Fibroblast of lung (primary cell): Measurements from ENCODE around the gene MYLK3. TPM values are rescaled to one million over a fixed set of nuclear protein-coding genes. Genes with fewer than 3 reads are reported as not detected.

Experiments used
- DNase-seq, 2 donors: peaks; one replicate each; pipeline versions ENCODE4 v3.0.0 to v3.0.0-alpha.2; 2010; ENCODE audit warnings: low read depth in 2 of 2
- H2AFZ ChIP-seq: 2 replicates; pipeline ENCODE4 v1.5.1; 2012; ENCODE audit warnings: low read length, control low read depth, inconsistent platforms
- H3K27ac ChIP-seq: 2 replicates; pipeline ENCODE4 v1.5.1; 2011; ENCODE audit warnings: low read length, control low read depth; ENCODE audit not compliant: insufficient read depth
- H3K27me3 ChIP-seq: 2 replicates; pipeline ENCODE4 v1.5.1; 2011; ENCODE audit warnings: mild to moderate bottlenecking, low read length; ENCODE audit not compliant: control insufficient read depth, insufficient read depth
- H3K36me3 ChIP-seq: 2 replicates; pipeline ENCODE4 v1.5.1; 2011; ENCODE audit warnings: low read length; ENCODE audit not compliant: control insufficient read depth, insufficient read depth
- H3K4me1 ChIP-seq: 2 replicates; pipeline ENCODE4 v1.5.1; 2011; ENCODE audit warnings: low read length; ENCODE audit not compliant: control insufficient read depth, insufficient read depth; ENCODE audit errors: extremely low read depth
- H3K4me2 ChIP-seq: 2 replicates; pipeline ENCODE4 v1.5.1; 2011; ENCODE audit warnings: low read length, control low read depth; ENCODE audit not compliant: insufficient read depth; ENCODE audit errors: extremely low read depth
- H3K4me3 ChIP-seq, 4 experiments: fragments of 200-600 bp in 1 of 4; sonication (generic) in 1 of 4; replicated peaks in 1 of 4; 2 replicates each; pipeline ENCODE4 v1.5.1; 2011 to 2016; ENCODE audit warnings: low read length in 4 of 4, low read depth in 3 of 4, mild to moderate bottlenecking in 3 of 4, control low read depth in 2 of 4, inconsistent platforms in 1 of 4, mixed read lengths in 1 of 4; ENCODE audit not compliant: insufficient read depth in 1 of 4; ENCODE audit errors: control extremely low read depth in 1 of 4
- H3K79me2 ChIP-seq: 2 replicates; pipeline ENCODE4 v1.5.1; 2012; ENCODE audit warnings: mild to moderate bottlenecking, low read length, inconsistent platforms; ENCODE audit not compliant: control insufficient read depth, insufficient read depth
- H3K9ac ChIP-seq: 2 replicates; pipeline ENCODE4 v1.5.1; 2011; ENCODE audit warnings: mild to moderate bottlenecking, low read length, control low read depth; ENCODE audit not compliant: insufficient read depth
- H3K9me3 ChIP-seq: 2 replicates; pipeline ENCODE4 v1.5.1; 2012; ENCODE audit warnings: low read depth, low read length; ENCODE audit not compliant: control insufficient read depth, insufficient read depth
- H4K20me1 ChIP-seq: 2 replicates; pipeline ENCODE4 v1.5.1; 2011; ENCODE audit warnings: low read length; ENCODE audit not compliant: control insufficient read depth, insufficient read depth; ENCODE audit errors: extremely low read depth
- CTCF ChIP-seq, 2 donors: IDR thresholded peaks in 1 of 2; conservative IDR thresholded peaks in 1 of 2; 1 replicate in 1 of 2; 2 replicates in 1 of 2; pipeline ENCODE4 v1.5.1; 2011 to 2012; ENCODE audit warnings: low read length in 2 of 2, control low read depth in 1 of 2, inconsistent platforms in 1 of 2, low read depth in 1 of 2, mild to moderate bottlenecking in 1 of 2
- EZH2 ChIP-seq: IDR thresholded peaks from 2 replicates; pipeline ENCODE4 v1.5.1; 2012; ENCODE audit warnings: low read length, control low read depth, mild to moderate bottlenecking; ENCODE audit errors: missing control alignments
- polyA plus RNA-seq, 2 donors: library from polyadenylated mRNA; depleted of rRNA in 1 of 2; stranded (reverse) in 1 of 2; unstranded in 1 of 2; fragments of >200 nt; gene quantifications; 2 replicates each; pipeline ENCODE4 v1.2.1, GENCODE V29; 2011 to 2012; ENCODE audit warnings: missing spikeins in 1 of 2
- total RNA-seq: library from RNA; depleted of rRNA; stranded (reverse); fragments of >200 nt; gene quantifications from 2 replicates; pipeline ENCODE4 v1.2.1, GENCODE V29; 2014

Gene MYLK3
- total and polyA plus RNA-seq, 2 donors (not counting 1 experiment from before 2014, with no cell fraction given), result 0.07 to 0.17 TPM

- Histone ChIP-seq H3K9ac (no peak overlapping the region), H3K36me3 (no peaks in the 10 kb centered on the region), H3K27me3 (no peaks in the 10 kb centered on the region), H3K27ac (no peak overlapping the region), H3K4me2 (no peak overlapping the region), H3K4me3 (no peak overlapping the region), H3K9me3 (no peaks in the 10 kb centered on the region), H2AFZ (no peak overlapping the region), H4K20me1 (no peaks in the 10 kb centered on the region), H3K79me2 (no peaks in the 10 kb centered on the region), H3K4me1 (no peaks in the 10 kb centered on the region)
- DNase-seq, result peak in 1 of 2 donors; percentile 12
- TF ChIP-seq CTCF (conservative IDR thresholded peaks at IDR 0.05 in 1 of 2, IDR thresholded peaks at IDR 0.05 in 1 of 2; ENCODE audit: low read depth in 1 of 2, low read length in 2 of 2), result no peak
Measured at GRCh38 chr16:46783800-46784199, 35.7 kb upstream of the MYLK3 start.

GRCh38 chr16:46782320-46782719, 34.2 kb upstream of the MYLK3 start:
- H3K4me1 ChIP-seq, result no peaks in the 10 kb centered on the region
- H3K4me2 ChIP-seq, result no peak overlapping the region
- H3K27ac ChIP-seq, result no peak overlapping the region
- H2AFZ ChIP-seq, result no peak overlapping the region
- H3K79me2 ChIP-seq, result no peaks in the 10 kb centered on the region
- H3K27me3 ChIP-seq, result no peaks in the 10 kb centered on the region
- H3K9me3 ChIP-seq, result no peaks in the 10 kb centered on the region
- no peak for DNase-seq
- no peaks in the 10 kb centered on the region for H3K36me3 ChIP-seq
- H4K20me1 ChIP-seq, result no peaks in the 10 kb centered on the region
- H3K4me3 ChIP-seq, result no peak overlapping the region
- no peak overlapping the region for H3K9ac ChIP-seq
- TF ChIP-seq EZH2, result no peak
- no peak for TF ChIP-seq CTCF (conservative IDR thresholded peaks at IDR 0.05 in 1 of 2, IDR thresholded peaks at IDR 0.05 in 1 of 2; ENCODE audit: low read depth in 1 of 2, low read length in 2 of 2)

- TF ChIP-seq CTCF (conservative IDR thresholded peaks at IDR 0.05 in 1 of 2, IDR thresholded peaks at IDR 0.05 in 1 of 2; ENCODE audit: low read depth in 1 of 2, low read length in 2 of 2) (no peak), EZH2 (no peak)
- Histone ChIP-seq H3K4me1 (no peaks in the 10 kb centered on the region), H3K4me2 (no peak overlapping the region), H3K9ac (no peak overlapping the region), H3K36me3 (no peaks in the 10 kb centered on the region), H3K79me2 (no peaks in the 10 kb centered on the region), H3K27ac (no peak overlapping the region), H3K4me3 (no peak overlapping the region), H3K9me3 (no peaks in the 10 kb centered on the region), H2AFZ (no peak overlapping the region), H4K20me1 (no peaks in the 10 kb centered on the region), H3K27me3 (no peaks in the 10 kb centered on the region)
- no peak for DNase-seq
Measured at GRCh38 chr16:46777804-46778203, 29.7 kb upstream of the MYLK3 start.
